CD14-positive monocyte (primary cell): ENCODE measurements around the gene DHTKD1. TPM values are rescaled to one million over a fixed set of nuclear protein-coding genes. Genes with fewer than 3 reads are reported as not detected.

Experiments used
- DNase-seq, 3 donors: peaks; one replicate each; pipeline ENCODE4 v3.0.0-alpha.2; 2011 to 2022
- H2AFZ ChIP-seq: 2 replicates; pipeline ENCODE4 v1.6.0; 2012; ENCODE audit warnings: mild to moderate bottlenecking, low read depth, low read length, inconsistent platforms; ENCODE audit not compliant: insufficient read depth, poor library complexity, severe bottlenecking
- H3K27ac ChIP-seq, 2 donors: 1 replicate in 1 of 2; 2 replicates in 1 of 2; pipeline ENCODE4 v1.5.1; 2012 to 2013; ENCODE audit warnings: low read length in 2 of 2, control low read depth in 1 of 2, inconsistent platforms in 1 of 2, low read depth in 1 of 2, mild to moderate bottlenecking in 1 of 2
- H3K27me3 ChIP-seq, 2 donors: one replicate each; pipeline versions ENCODE4 v1.6.0 to v1.6.1; 2011 to 2013; ENCODE audit warnings: low read length in 2 of 2; ENCODE audit not compliant: control insufficient read depth in 2 of 2, insufficient read depth in 2 of 2
- H3K36me3 ChIP-seq, 2 donors: replicated peaks in 1 of 2; 1 replicate in 1 of 2; 2 replicates in 1 of 2; pipeline versions ENCODE4 v1.5.1 to v1.6.1; 2012 to 2013; ENCODE audit warnings: low read length in 2 of 2, control low read depth in 1 of 2, inconsistent platforms in 1 of 2, mild to moderate bottlenecking in 1 of 2; ENCODE audit not compliant: insufficient read depth in 2 of 2, control insufficient read depth in 1 of 2
- H3K4me1 ChIP-seq, 2 donors: 1 replicate in 1 of 2; 2 replicates in 1 of 2; pipeline versions ENCODE4 v1.5.1 to v1.6.1; 2012 to 2013; ENCODE audit warnings: low read length in 2 of 2, control low read depth in 1 of 2, inconsistent platforms in 1 of 2, mild to moderate bottlenecking in 1 of 2, moderate library complexity in 1 of 2; ENCODE audit not compliant: insufficient read depth in 2 of 2, control insufficient read depth in 1 of 2
- H3K4me2 ChIP-seq: replicated peaks from 2 replicates; pipeline ENCODE3; 2012; ENCODE audit warnings: low read length, moderate library complexity, mild to moderate bottlenecking; ENCODE audit not compliant: poor library complexity, severe bottlenecking; ENCODE audit errors: extremely low read depth
- H3K4me3 ChIP-seq, 3 experiments: fragments of 200-600 bp in 1 of 3; sonication (generic) in 1 of 3; replicated peaks in 1 of 3; 1 replicate in 2 of 3; 2 replicates in 1 of 3; pipeline ENCODE4 v1.5.1; 2011 to 2013; ENCODE audit warnings: low read length in 3 of 3, mild to moderate bottlenecking in 3 of 3, control low read depth in 2 of 3, low read depth in 2 of 3, inconsistent platforms in 1 of 3, moderate library complexity in 1 of 3
- H3K79me2 ChIP-seq: 2 replicates; pipeline ENCODE4 v1.6.0; 2012; ENCODE audit warnings: mild to moderate bottlenecking, control low read depth, inconsistent platforms, low read length, moderate library complexity; ENCODE audit not compliant: insufficient read depth
- H3K9ac ChIP-seq: 2 replicates; pipeline ENCODE4 v1.6.0; 2017; ENCODE audit warnings: low read length, mild to moderate bottlenecking; ENCODE audit not compliant: insufficient read depth, poor library complexity, severe bottlenecking
- H3K9me3 ChIP-seq, 2 donors: replicated peaks in 1 of 2; 1 replicate in 1 of 2; 2 replicates in 1 of 2; pipeline versions ENCODE4 v1.5.1 to v1.6.1; 2012 to 2013; ENCODE audit warnings: low read length in 2 of 2, control low read depth in 1 of 2; ENCODE audit not compliant: control insufficient read depth in 1 of 2, insufficient read depth in 1 of 2
- H4K20me1 ChIP-seq: 2 replicates; pipeline ENCODE4 v1.6.0; 2012; ENCODE audit warnings: mild to moderate bottlenecking, low read length, control low read depth, moderate library complexity; ENCODE audit not compliant: insufficient read depth
- H3K27ac Mint-ChIP-seq, 7 donors: one replicate each; pipeline ENCODE4 v1.8.0; 2020; ENCODE audit warnings: mild to moderate bottlenecking in 7 of 7, mixed read lengths in 7 of 7, moderate library complexity in 6 of 7, inconsistent platforms in 2 of 7
- H3K27me3 Mint-ChIP-seq, 3 donors: one replicate each; pipeline ENCODE4 v1.8.0; 2021 to 2022; ENCODE audit warnings: low read depth in 3 of 3, mild to moderate bottlenecking in 3 of 3, mixed read lengths in 3 of 3, moderate library complexity in 3 of 3, inconsistent platforms in 1 of 3
- H3K36me3 Mint-ChIP-seq, 2 donors: one replicate each; pipeline ENCODE4 v1.8.0; 2020; ENCODE audit warnings: mixed read lengths in 2 of 2, inconsistent platforms in 1 of 2, mild to moderate bottlenecking in 1 of 2
- H3K4me1 Mint-ChIP-seq: one replicate; pipeline ENCODE4 v1.8.0; 2020; ENCODE audit warnings: mild to moderate bottlenecking, mixed read lengths
- H3K4me3 Mint-ChIP-seq, 2 donors: one replicate each; pipeline ENCODE4 v1.8.0; 2020; ENCODE audit warnings: mild to moderate bottlenecking in 2 of 2, mixed read lengths in 2 of 2, moderate library complexity in 1 of 2
- H3K9me3 Mint-ChIP-seq, 7 donors: one replicate each; pipeline ENCODE4 v1.8.0; 2020 to 2022; ENCODE audit warnings: mixed read lengths in 7 of 7, mild to moderate bottlenecking in 6 of 7, moderate library complexity in 6 of 7, inconsistent platforms in 2 of 7
- CTCF ChIP-seq: fragments of 200-600 bp; IDR thresholded peaks from one replicate; pipeline ENCODE4 v1.8.0; 2022; ENCODE audit warnings: antibody characterized with exemption, mild to moderate bottlenecking
- WGBS: methylation state at CpG from one replicate; pipeline ENCODE4 v1.1.5; 2013; ENCODE audit warnings: missing lambda C conversion rate; ENCODE audit not compliant: insufficient coverage; 5-methylcytosine and 5-hydroxymethylcytosine counted together
- intact Hi-C, 2 donors: fragments of 100-400 bp; cut with micrococcal nuclease; formaldehyde crosslinking; loops; one replicate each; pipeline versions ENCODE4 v1.15.0 to v1.15.1; 2023
- polyA plus RNA-seq, 3 donors: library from polyadenylated mRNA; depleted of rRNA in 1 of 3; unstranded in 2 of 3; stranded (reverse) in 1 of 3; fragments of 300-500 nt in 2 of 3; fragments of >200 nt in 1 of 3; fragmentation: Illumina TruSeq in 2 of 3; gene quantifications; 1 replicate in 2 of 3; 2 replicates in 1 of 3; pipeline ENCODE4 v1.2.3, GENCODE V29; 2012 to 2021

DHTKD1 gene
- polyA plus RNA-seq, 3 donors = 7.0 to 12.1 (median 11.2) TPM

GRCh38 chr10:12154516-12154915 is 85.8 kb downstream of the DHTKD1 start:
- WGBS = 100% methylated on average over 2 of the region's 6 CpGs
- Mint-ChIP-seq H3K9me3 (peaks cover 2 to 8% (median 5%) of the 10 kb centered on the region in 7 donors), H3K4me1 (peaks cover 16% of the 10 kb centered on the region), H3K27me3 (peaks cover 70 to 82% (median 80%) of the 10 kb centered on the region in 3 donors), H3K27ac (no peak overlapping the region), H3K36me3 (peaks cover 43 to 51% of the 10 kb centered on the region in 2 donors), H3K4me3 (peak overlapping the region in 1 of 2 donors; percentile 83)
- Histone ChIP-seq H3K79me2 (no peaks in the 10 kb centered on the region), H3K36me3 (peaks cover 0 to 4% of the 10 kb centered on the region in 2 donors), H3K27me3 (peaks cover 47 to 64% of the 10 kb centered on the region in 2 donors), H3K9me3 (peaks cover 0 to 11% of the 10 kb centered on the region in 2 donors), H3K4me3 (no peak overlapping the region), H3K27ac (no peak overlapping the region), H4K20me1 (peaks cover 50% of the 10 kb centered on the region), H3K4me1 (peaks cover 18 to 22% of the 10 kb centered on the region in 2 donors), H2AFZ (no peak overlapping the region), H3K9ac (no peak overlapping the region), H3K4me2 (no peak overlapping the region)
- DNase-seq = no peak
- intact Hi-C loops = no loop called here
- no peak for TF ChIP-seq CTCF

- peaks cover 43 to 44% of the 10 kb centered on the region in 2 donors for H3K36me3 Mint-ChIP-seq
- H3K4me1 Mint-ChIP-seq = peaks cover 16% of the 10 kb centered on the region
- peaks cover 2 to 11% (median 9%) of the 10 kb centered on the region in 7 donors for H3K9me3 Mint-ChIP-seq
- Histone ChIP-seq H3K9me3 (peaks cover 0 to 11% of the 10 kb centered on the region in 2 donors), H3K4me1 (peaks cover 18 to 22% of the 10 kb centered on the region in 2 donors), H3K79me2 (no peaks in the 10 kb centered on the region), H3K9ac (no peak overlapping the region), H3K27me3 (peaks cover 60 to 84% of the 10 kb centered on the region in 2 donors), H3K36me3 (peaks cover 0 to 4% of the 10 kb centered on the region in 2 donors), H2AFZ (no peak overlapping the region), H3K4me3 (no peak overlapping the region), H4K20me1 (peaks cover 64% of the 10 kb centered on the region), H3K4me2 (no peak overlapping the region), H3K27ac (no peak overlapping the region)
- DNase-seq = no peak
- peak overlapping the region in 1 of 2 donors; percentile 62 for H3K4me3 Mint-ChIP-seq
- no peak for TF ChIP-seq CTCF
- peaks cover 83 to 89% (median 87%) of the 10 kb centered on the region in 3 donors for H3K27me3 Mint-ChIP-seq
- no peak overlapping the region for H3K27ac Mint-ChIP-seq
- intact Hi-C loops = no loop called here
- no CpG with 5 or more reads among the region's 14 CpGs for WGBS
Observed at GRCh38 chr10:12156367-12157123, 87.8 kb downstream of the DHTKD1 start.
